Suprapubic skin (tissue), 4 donors: Measurements from ENCODE around the gene AGAP3.

Experiments used
- POLR2A ChIP-seq, 2 donors: fragments of 450-650 bp; IDR thresholded peaks; one replicate each; pipeline ENCODE4 v1.6.1; 2017; ENCODE audit warnings: antibody characterized with exemption in 2 of 2, mild to moderate bottlenecking in 2 of 2, moderate library complexity in 2 of 2
- POLR2AphosphoS5 ChIP-seq, 3 donors: sonication (generic); formaldehyde crosslinking; IDR thresholded peaks; one replicate each; pipeline ENCODE4 v1.6.1; 2017; ENCODE audit warnings: antibody characterized with exemption in 3 of 3
- TF ChIP-seq, protein P1 (sequence below), 2 donors: fragments of 200-600 bp in 1 of 2; fragments of 450-650 bp in 1 of 2; sonication (generic) in 1 of 2; IDR thresholded peaks; one replicate each; pipeline ENCODE4 v1.5.1; 2016 to 2019; ENCODE audit warnings: antibody characterized with exemption in 2 of 2, mild to moderate bottlenecking in 1 of 2, moderate library complexity in 1 of 2

DNA sequence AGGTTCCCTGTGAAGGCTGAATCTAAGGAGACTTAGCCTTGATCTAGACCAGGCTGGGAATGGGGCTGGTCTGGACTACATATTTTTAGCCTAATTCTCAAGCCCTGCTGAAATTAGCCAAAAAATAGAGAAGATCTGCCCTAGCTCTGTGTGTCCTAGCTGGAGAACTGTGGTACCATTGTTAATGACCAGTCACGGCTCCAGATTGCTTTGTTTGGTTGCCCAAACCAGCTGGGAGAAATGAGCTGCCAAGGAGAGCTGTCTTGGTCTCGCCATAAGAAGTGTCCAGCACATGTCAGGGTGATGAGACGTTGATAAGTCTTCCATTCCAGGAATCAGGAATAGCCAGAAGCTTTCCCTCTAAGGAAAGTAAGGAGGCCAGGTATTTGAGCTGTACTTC is 60.5 kb downstream of the AGAP3 start:
- TF ChIP-seq, protein P1, sequence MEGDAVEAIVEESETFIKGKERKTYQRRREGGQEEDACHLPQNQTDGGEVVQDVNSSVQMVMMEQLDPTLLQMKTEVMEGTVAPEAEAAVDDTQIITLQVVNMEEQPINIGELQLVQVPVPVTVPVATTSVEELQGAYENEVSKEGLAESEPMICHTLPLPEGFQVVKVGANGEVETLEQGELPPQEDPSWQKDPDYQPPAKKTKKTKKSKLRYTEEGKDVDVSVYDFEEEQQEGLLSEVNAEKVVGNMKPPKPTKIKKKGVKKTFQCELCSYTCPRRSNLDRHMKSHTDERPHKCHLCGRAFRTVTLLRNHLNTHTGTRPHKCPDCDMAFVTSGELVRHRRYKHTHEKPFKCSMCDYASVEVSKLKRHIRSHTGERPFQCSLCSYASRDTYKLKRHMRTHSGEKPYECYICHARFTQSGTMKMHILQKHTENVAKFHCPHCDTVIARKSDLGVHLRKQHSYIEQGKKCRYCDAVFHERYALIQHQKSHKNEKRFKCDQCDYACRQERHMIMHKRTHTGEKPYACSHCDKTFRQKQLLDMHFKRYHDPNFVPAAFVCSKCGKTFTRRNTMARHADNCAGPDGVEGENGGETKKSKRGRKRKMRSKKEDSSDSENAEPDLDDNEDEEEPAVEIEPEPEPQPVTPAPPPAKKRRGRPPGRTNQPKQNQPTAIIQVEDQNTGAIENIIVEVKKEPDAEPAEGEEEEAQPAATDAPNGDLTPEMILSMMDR (IDR thresholded peaks at IDR 0.05): no peak
- TF ChIP-seq POLR2A (IDR thresholded peaks at IDR 0.05): no peak
- TF ChIP-seq POLR2AphosphoS5 (IDR thresholded peaks at IDR 0.05): no peak
